Mucosa of descending colon (tissue), 3 donors: Measurements from ENCODE around the gene UCK2. TPM values are rescaled to one million over a fixed set of nuclear protein-coding genes. Genes with fewer than 3 reads are reported as not detected.
A peak's percentile ranks its signal among the peaks of the same experiment; 100 is the strongest.

ENCODE experiments used
- ATAC-seq: fragments of 200-7000 bp; cut with Tn5 transposase; one replicate; pipeline ENCODE4 v1.9.1; 2020; ENCODE audit warnings: mild to moderate bottlenecking, moderate library complexity
- DNase-seq, 3 donors: peaks; one replicate each; pipeline ENCODE4 v3.0.0-alpha.2; 2020
- H3K36me3 ChIP-seq: fragments of 200-600 bp; one replicate; pipeline ENCODE4 v1.8.0; 2021; ENCODE audit warnings: low read depth, mild to moderate bottlenecking
- H3K4me1 ChIP-seq: fragments of 200-600 bp; one replicate; pipeline ENCODE4 v1.8.0; 2021; ENCODE audit warnings: low read depth, mild to moderate bottlenecking
- H3K4me3 ChIP-seq: fragments of 200-600 bp; one replicate; pipeline ENCODE4 v1.8.0; 2021; ENCODE audit warnings: mild to moderate bottlenecking
- H3K9me3 ChIP-seq: fragments of 200-600 bp; one replicate; pipeline ENCODE4 v1.8.0; 2021; ENCODE audit warnings: mild to moderate bottlenecking
- CTCF ChIP-seq: fragments of 200-600 bp; IDR thresholded peaks from one replicate; pipeline ENCODE4 v1.8.0; 2022; ENCODE audit warnings: antibody characterized with exemption, mild to moderate bottlenecking
- intact Hi-C, 2 donors: fragments of 100-400 bp; cut with DNase I in 1 of 2; cut with micrococcal nuclease in 1 of 2; formaldehyde crosslinking; loops; one replicate each; pipeline versions ENCODE4 v1.11.0 to v1.11.1; 2022; cut with DNase I, micrococcal nuclease
- total RNA-seq, 3 donors: library from RNA; stranded (reverse); fragmentation: NEBNext Ultra II Directional in 2 of 3; extraction: Animal tissue kit (Norgen Biotek cat#: 25700) in 2 of 3; gene quantifications; one replicate each; pipeline versions ENCODE4 v1.2.1 to v1.2.4, GENCODE V29; 2021 to 2023
- donor health status: DM: no; HTN: no; CAD: no; lungs with moderate emphysema.
- donor health status: DM: no; HTN: no; CAD: no.
- donor health status: DM: no; HTN: yes; CAD: no.

UCK2 gene
- total RNA-seq, 3 donors from 2014 or later, result 41.6 to 86.5 (median 51.8) TPM

- ATAC-seq, result no peak
- H3K4me1 ChIP-seq, result peaks cover 2% of the 10 kb centered on the region
- no peak for TF ChIP-seq CTCF
- no peaks in the 10 kb centered on the region for H3K9me3 ChIP-seq
- H3K36me3 ChIP-seq, result no peaks in the 10 kb centered on the region
- intact Hi-C loops, result no loop called here
- H3K4me3 ChIP-seq, result no peak overlapping the region
- DNase-seq, result no peak
These were observed 77.5 kb downstream of the UCK2 start for GRCh38 chr1:165904948-165905347.

GRCh38 chr1:165905853-165906252 lies 78.4 kb downstream of the UCK2 start:
- Histone ChIP-seq H3K4me1 (peaks cover 2% of the 10 kb centered on the region), H3K4me3 (no peak overlapping the region), H3K36me3 (no peaks in the 10 kb centered on the region), H3K9me3 (no peaks in the 10 kb centered on the region)
- intact Hi-C loops, result no loop called here
- ATAC-seq, result no peak
- no peak for TF ChIP-seq CTCF
- DNase-seq, result no peak

- Histone ChIP-seq H3K36me3 (no peaks in the 10 kb centered on the region), H3K4me1 (peaks cover 12% of the 10 kb centered on the region), H3K4me3 (no peak overlapping the region), H3K9me3 (no peaks in the 10 kb centered on the region)
- DNase-seq, result no peak
- TF ChIP-seq CTCF, result no peak
- intact Hi-C loops, result no loop called here
- ATAC-seq, result no peak
These were observed 79.9 kb downstream of the UCK2 start for GRCh38 chr1:165907256-165907857.

- Histone ChIP-seq H3K36me3 (no peaks in the 10 kb centered on the region), H3K4me3 (no peak overlapping the region), H3K4me1 (peaks cover 14% of the 10 kb centered on the region), H3K9me3 (no peaks in the 10 kb centered on the region)
- intact Hi-C loops, result loop anchor here (5.0 to 10.0 kb wide), 3 partner anchors 144 to 306 kb away; partner anchors contain the start of gene TMCO1 (in 1 of the 2)
- ATAC-seq (peak; percentile 89), DNase-seq (peak; percentile 86 to 91 (median 88))
- no peak for TF ChIP-seq CTCF
These were observed 83.5 kb downstream of the UCK2 start for GRCh38 chr1:165910764-165911421.

GRCh38 chr1:165911609-165912281 lies 84.3 kb downstream of the UCK2 start:
- peak; percentile 4 for ATAC-seq
- no peak for TF ChIP-seq CTCF

More at GRCh38 chr1:165911609-165912281, 84.3 kb downstream of the UCK2 start:
- Histone ChIP-seq H3K4me3 (no peak overlapping the region), H3K36me3 (no peaks in the 10 kb centered on the region), H3K4me1 (peaks cover 14% of the 10 kb centered on the region), H3K9me3 (no peaks in the 10 kb centered on the region)
- intact Hi-C loops, result loop anchor here (5.0 to 10.0 kb wide), 3 partner anchors 144 to 307 kb away; partner anchors contain the start of gene TMCO1 (in 1 of the 2)
- DNase-seq, result peak in 2 of 3 donors; percentile 19 to 46
